HCT116 (cell line): Measurements from ENCODE around the gene SLC37A4. TPM values are rescaled to one million over a fixed set of nuclear protein-coding genes. Genes with fewer than 3 reads are reported as not detected.

Experiments used
- ATAC-seq: fragments of 200-7000 bp; cut with Tn5 transposase; 2 replicates; pipeline ENCODE4 v1.9.1; 2020; ENCODE audit warnings: mild to moderate bottlenecking, moderate library complexity
- Bru-seq: library from RNA; stranded (reverse); fragments of 400-500 nt; gene quantifications from one replicate; lab custom pipeline; 2021; lab: Mats Ljungman, UMichigan
- BruChase-seq, 2 experiments: library from RNA; stranded (reverse); fragments of 400-500 nt; gene quantifications; one replicate each; lab custom pipeline; 2021; lab: Mats Ljungman, UMichigan
- BruUV-seq: library from RNA; stranded (reverse); fragments of 400-500 nt; replicated peaks from 2 replicates; lab custom pipeline; 2021; lab: Mats Ljungman, UMichigan
- CTCF ChIA-PET: fragments of 300-600 bp; sonication (Branson Sonifier 250); formaldehyde crosslinking; loops from one replicate; lab custom pipeline; 2021; ENCODE audit warnings: antibody characterized with exemption; lab: Charles Lee
- POLR2A ChIA-PET: fragments of 300-600, 350-600 bp; sonication (Branson Sonifier 250); formaldehyde crosslinking; loops from one replicate; lab custom pipeline; 2021; ENCODE audit warnings: antibody characterized with exemption; lab: Charles Lee
- RAD21 ChIA-PET, 2 experiments: fragments of 300-600 bp; sonication (Branson Sonifier 250); formaldehyde crosslinking; loops; one replicate each; lab custom pipeline; 2023; ENCODE audit warnings: low total read pairs in 2 of 2; ENCODE audit not compliant: uncharacterized antibody in 2 of 2, unreplicated experiment in 2 of 2, low non-redundant PET in 1 of 2; lab: Charles Lee
- DNase-seq: peaks from one replicate; pipeline ENCODE4 v3.0.0-alpha.2; 2010; ENCODE audit warnings: low read depth, low spot score
- H2AFZ ChIP-seq: fragments of 200-600 bp; shearing (Covaris generic), sonication (generic); 2 replicates; pipeline ENCODE4 v1.6.1; 2017; ENCODE audit warnings: low read depth, mixed run types, mixed read lengths, antibody characterized with exemption, low read length; ENCODE audit not compliant: poor library complexity, severe bottlenecking
- H3K27ac ChIP-seq: 2 replicates; pipeline ENCODE4 v1.5.1; 2012; ENCODE audit warnings: low read depth, low read length
- H3K27me3 ChIP-seq: fragments of 200-600 bp; sonication (generic); 2 replicates; pipeline ENCODE4 v1.6.1; 2016; ENCODE audit warnings: mixed run types, low read length, mixed read lengths; ENCODE audit not compliant: insufficient read depth
- H3K36me3 ChIP-seq, 2 experiments: fragments of 200-500 bp in 1 of 2; fragments of 200-600 bp in 1 of 2; sonication (Bioruptor generic) in 1 of 2; sonication (generic) in 1 of 2; 2 replicates each; pipeline versions ENCODE4 v1.5.1 to v1.6.1; 2014 to 2016; ENCODE audit warnings: low read length in 2 of 2, inconsistent platforms in 1 of 2, mixed read lengths in 1 of 2, mixed run types in 1 of 2; ENCODE audit not compliant: insufficient read depth in 2 of 2, control insufficient read depth in 1 of 2
- H3K4me1 ChIP-seq, 2 experiments: fragments of 200-600 bp in 1 of 2; sonication (generic) in 1 of 2; 2 replicates each; pipeline versions ENCODE4 v1.5.1 to v1.6.1; 2012 to 2017; ENCODE audit warnings: low read length in 2 of 2, inconsistent platforms in 1 of 2, mild to moderate bottlenecking in 1 of 2, mixed read lengths in 1 of 2, mixed run types in 1 of 2, moderate library complexity in 1 of 2; ENCODE audit not compliant: insufficient read depth in 2 of 2, control insufficient read depth in 1 of 2
- H3K4me2 ChIP-seq: fragments of 200-600 bp; sonication (generic); 2 replicates; pipeline ENCODE4 v1.6.1; 2017; ENCODE audit warnings: mixed run types, low read length, mixed read lengths
- H3K4me3 ChIP-seq, 2 experiments: fragments of 200-600 bp in 1 of 2; sonication (generic) in 1 of 2; replicated peaks in 1 of 2; 2 replicates each; pipeline ENCODE4 v1.5.1; 2011 to 2016; ENCODE audit warnings: low read length in 2 of 2, control low read depth in 1 of 2, low read depth in 1 of 2, mild to moderate bottlenecking in 1 of 2, mixed read lengths in 1 of 2, mixed run types in 1 of 2
- H3K79me2 ChIP-seq: fragments of 200-600 bp; sonication (generic); 2 replicates; pipeline ENCODE4 v1.6.1; 2017; ENCODE audit warnings: mild to moderate bottlenecking, mixed run types, low read length, moderate library complexity, mixed read lengths; ENCODE audit not compliant: insufficient read depth
- H3K9ac ChIP-seq: fragments of 200-600 bp; sonication (generic); 2 replicates; pipeline ENCODE4 v1.6.1; 2016; ENCODE audit warnings: low read length, mixed read lengths
- H3K9me2 ChIP-seq: fragments of 200-600 bp; sonication (generic), shearing (Covaris generic); 2 replicates; pipeline ENCODE4 v1.6.1; 2017; ENCODE audit warnings: mixed run types, mild to moderate bottlenecking, moderate library complexity; ENCODE audit not compliant: insufficient read depth
- H3K9me3 ChIP-seq, 2 experiments: fragments of 200-500 bp in 1 of 2; fragments of 200-600 bp in 1 of 2; sonication (Bioruptor generic) in 1 of 2; sonication (generic) in 1 of 2; 2 replicates each; pipeline ENCODE4 v1.6.1; 2014 to 2017; ENCODE audit warnings: low read length in 2 of 2, mixed read lengths in 2 of 2, inconsistent platforms in 1 of 2, low read depth in 1 of 2, mild to moderate bottlenecking in 1 of 2, mixed run types in 1 of 2, moderate library complexity in 1 of 2; ENCODE audit not compliant: control insufficient read depth in 1 of 2, insufficient read depth in 1 of 2
- H4K20me1 ChIP-seq: fragments of 200-600 bp; sonication (generic), shearing (Covaris generic); 2 replicates; pipeline ENCODE4 v1.6.1; 2017; ENCODE audit warnings: mixed run types, mild to moderate bottlenecking, moderate library complexity; ENCODE audit not compliant: insufficient read depth
- CBX3 ChIP-seq: IDR thresholded peaks from 2 replicates; pipeline ENCODE4 v1.6.1; 2012; ENCODE audit warnings: low read depth
- CTCF ChIP-seq, 3 experiments: fragments of 200-600 bp in 1 of 3; sonication (generic) in 1 of 3; IDR thresholded peaks in 2 of 3; conservative IDR thresholded peaks in 1 of 3; 2 replicates each; pipeline ENCODE4 v1.5.1; 2012 to 2017; ENCODE audit warnings: low read depth in 2 of 3, low read length in 2 of 3, antibody characterized with exemption in 1 of 3, borderline replicate concordance in 1 of 3, control low read depth in 1 of 3, mild to moderate bottlenecking in 1 of 3, mixed read lengths in 1 of 3, mixed run types in 1 of 3, moderate library complexity in 1 of 3; ENCODE audit not compliant: insufficient read depth in 1 of 3
- EGR1 ChIP-seq: IDR thresholded peaks from 2 replicates; pipeline ENCODE4 v1.6.1; 2012; ENCODE audit warnings: low read depth
- EZH2phosphoT487 ChIP-seq: fragments of 200-600 bp; IDR thresholded peaks from 2 replicates; pipeline ENCODE4 v1.6.1; 2018; ENCODE audit warnings: antibody characterized with exemption, borderline replicate concordance
- MAX ChIP-seq: IDR thresholded peaks from 2 replicates; pipeline ENCODE4 v1.6.1; 2012
- POLR2A ChIP-seq: IDR thresholded peaks from 2 replicates; pipeline ENCODE4 v1.7.0; 2011; ENCODE audit warnings: borderline replicate concordance; ENCODE audit not compliant: insufficient read depth, insufficient read length; ENCODE audit errors: extremely low read depth
- POLR2AphosphoS5 ChIP-seq: IDR thresholded peaks from 2 replicates; pipeline ENCODE4 v1.6.1; 2011; ENCODE audit warnings: mild to moderate bottlenecking, low read depth, low read length, moderate library complexity
- RAD21 ChIP-seq: IDR thresholded peaks from 2 replicates; pipeline ENCODE4 v1.6.1; 2012; ENCODE audit warnings: low read depth, mild to moderate bottlenecking
- SIN3A ChIP-seq: IDR thresholded peaks from 2 replicates; pipeline ENCODE4 v1.6.1; 2012; ENCODE audit warnings: low read depth
- SP1 ChIP-seq: IDR thresholded peaks from 2 replicates; pipeline ENCODE4 v1.6.1; 2012; ENCODE audit warnings: low read depth
- TCF7L2 ChIP-seq: IDR thresholded peaks from 2 replicates; pipeline ENCODE4 v1.7.0; 2011; ENCODE audit warnings: borderline replicate concordance, inconsistent platforms; ENCODE audit not compliant: insufficient read depth, insufficient read length; ENCODE audit errors: extremely low read depth
- YY1 ChIP-seq: IDR thresholded peaks from 2 replicates; pipeline ENCODE4 v1.6.1; 2011; ENCODE audit warnings: low read length, low read depth, moderate library complexity, mild to moderate bottlenecking; ENCODE audit not compliant: insufficient replicate concordance; ENCODE audit errors: extremely low read depth
- ZBTB33 ChIP-seq: IDR thresholded peaks from 2 replicates; pipeline ENCODE4 v1.6.1; 2011; ENCODE audit warnings: mild to moderate bottlenecking, low read length, moderate library complexity; ENCODE audit not compliant: insufficient replicate concordance; ENCODE audit errors: extremely low read depth
- ZFX ChIP-seq: fragments of 450-650 bp; IDR thresholded peaks from 2 replicates; pipeline ENCODE4 v1.6.1; 2017
- intact Hi-C: fragments of 100-400 bp; cut with micrococcal nuclease; formaldehyde crosslinking; loops from 2 replicates; pipeline ENCODE4 v1.10.0; 2022
- long read RNA-seq: library from polyadenylated mRNA; unstranded; transcript quantifications from one replicate; pipeline ENCODE4 v2.0.0, GENCODE V29; 2021; ENCODE audit not compliant: unreplicated experiment
- polyA plus RNA-seq: library from polyadenylated mRNA; unstranded; fragments of >200 nt; gene quantifications from 2 replicates; pipeline ENCODE4 v1.2.1, GENCODE V29; 2012; ENCODE audit warnings: missing spikeins
- total RNA-seq: library from RNA; stranded (reverse); gene quantifications from one replicate; pipeline ENCODE4 v1.2.1, GENCODE V29; 2021; ENCODE audit not compliant: unreplicated experiment

Gene SLC37A4
- total RNA-seq (49.8 TPM), Bru-seq, nascent RNA (percentile 67 among the genes with signal in this experiment), BruChase-seq, experiment 1, labeled RNA remaining after a 6-hour chase (percentile 83 among the genes with signal in this experiment), BruChase-seq, experiment 2, labeled RNA remaining after a 2-hour chase (percentile 78 among the genes with signal in this experiment)
- polyA plus RNA-seq, result 49.7 and 62.0 TPM in 2 replicates
- long read RNA-seq, transcript SLC37A4-210 (9 exons, 2,040 nt), result major isoform, 18 of 92 reads
- long read RNA-seq, partial matches to known transcripts, result 25 of 92 reads
- long read RNA-seq, other reads (novel, unspliced or antisense), result 46 of 92 reads

- Histone ChIP-seq H4K20me1 (no peaks in the 10 kb centered on the region), H2AFZ (no peak within 1 kb of the TSS), H3K4me3 (peak within 1 kb of the TSS; percentile 86 to 91), H3K27ac (peak within 1 kb of the TSS; percentile 89), H3K79me2 (peaks cover 26% of the 10 kb centered on the region), H3K9me2 (no peaks in the 10 kb centered on the region), H3K27me3 (no peaks in the 10 kb centered on the region), H3K36me3 (peaks cover 6 to 13% of the 10 kb centered on the region in 2 experiments; a peak in 1 of 4 replicates), H3K4me2 (peak within 1 kb of the TSS; percentile 99), H3K4me1 (peaks cover 5 to 38% of the 10 kb centered on the region in 2 experiments; a peak in 3 of 4 replicates), H3K9ac (peak within 1 kb of the TSS; percentile 97), H3K9me3 (no peaks in the 10 kb centered on the region)
- ATAC-seq (peak; percentile 91), DNase-seq (peak; percentile 97)
- intact Hi-C loops, result no loop called here
- TF ChIP-seq SP1, result peak; percentile 76
- TF ChIP-seq RAD21, result peak; percentile 73
- peak; percentile 100 for TF ChIP-seq CBX3
- TF ChIP-seq SIN3A, result peak; percentile 52; the same call in 1 of the 2 replicates
- peak; percentile 74 for TF ChIP-seq POLR2A
- peak in 1 of 3 experiments; percentile 84; a peak in 4 of 6 replicates for TF ChIP-seq CTCF (IDR thresholded peaks at IDR 0.05 in 2 of 3, conservative IDR thresholded peaks at IDR 0.05 in 1 of 3; ENCODE audit: borderline replicate concordance in 1 of 3, insufficient read depth in 1 of 3, low read depth in 2 of 3, low read length in 2 of 3)
- TF ChIP-seq ZBTB33, result no peak
- no peak for TF ChIP-seq EZH2phosphoT487
- peak; percentile 33; the same call in 1 of the 2 replicates for TF ChIP-seq ZFX
- peak; percentile 100 for TF ChIP-seq MAX
- peak; percentile 97 for TF ChIP-seq POLR2AphosphoS5
- TF ChIP-seq TCF7L2, result no peak
- peak; percentile 70 for TF ChIP-seq YY1
- peak; percentile 96 for TF ChIP-seq EGR1
- no TSS peak for BruUV-seq
- POLR2A ChIA-PET, result interaction anchor here (0.7 kb wide), 1 partner anchor 55 kb away, joined by 3 read pairs; no protein-coding TSS in a partner anchor
- RAD21 ChIA-PET, result no interaction called here
- CTCF ChIA-PET, result no interaction called here
Observed at GRCh38 chr11:119030329-119031047, at the start of gene SLC37A4. TSS of gene SLC37A4 (minus strand) at chr11:119030877.
